Neutrophil (primary cell): ENCODE results near the gene ARFIP1.

Experiments
- H3K27ac ChIP-seq: fragments of 200-600 bp; sonication (generic); 2 replicates; pipeline ENCODE4 v1.5.1; 2016; ENCODE audit warnings: mild to moderate bottlenecking, moderate library complexity
- H3K27me3 ChIP-seq: fragments of 200-600 bp; sonication (generic); 2 replicates; pipeline ENCODE4 v1.6.0; 2016; ENCODE audit warnings: mild to moderate bottlenecking
- H3K36me3 ChIP-seq: fragments of 200-600 bp; sonication (generic); 2 replicates; pipeline ENCODE4 v1.5.1; 2017
- H3K4me1 ChIP-seq, 2 experiments: fragments of 200-600 bp in 1 of 2; sonication (generic) in 1 of 2; 1 replicate in 1 of 2; 2 replicates in 1 of 2; pipeline versions ENCODE4 v1.5.1 to v1.6.1; 2013 to 2016; ENCODE audit warnings: low read depth in 1 of 2, low read length in 1 of 2, mild to moderate bottlenecking in 1 of 2, moderate library complexity in 1 of 2; ENCODE audit not compliant: control insufficient read depth in 1 of 2, insufficient read depth in 1 of 2
- H3K4me3 ChIP-seq, 2 experiments: fragments of 200-600 bp in 1 of 2; sonication (generic) in 1 of 2; 1 replicate in 1 of 2; 2 replicates in 1 of 2; pipeline ENCODE4 v1.5.1; 2013 to 2016; ENCODE audit warnings: low read depth in 1 of 2, low read length in 1 of 2, mild to moderate bottlenecking in 1 of 2, moderate library complexity in 1 of 2
- H3K9me3 ChIP-seq: fragments of 200-600 bp; sonication (generic); 2 replicates; pipeline ENCODE4 v1.5.1; 2016
- TF ChIP-seq, protein P1 (sequence below): fragments of 200-600 bp; sonication (generic); IDR thresholded peaks from 2 replicates; pipeline ENCODE4 v1.5.1; 2016; ENCODE audit warnings: antibody characterized with exemption

ARFIP1 gene

DNA sequence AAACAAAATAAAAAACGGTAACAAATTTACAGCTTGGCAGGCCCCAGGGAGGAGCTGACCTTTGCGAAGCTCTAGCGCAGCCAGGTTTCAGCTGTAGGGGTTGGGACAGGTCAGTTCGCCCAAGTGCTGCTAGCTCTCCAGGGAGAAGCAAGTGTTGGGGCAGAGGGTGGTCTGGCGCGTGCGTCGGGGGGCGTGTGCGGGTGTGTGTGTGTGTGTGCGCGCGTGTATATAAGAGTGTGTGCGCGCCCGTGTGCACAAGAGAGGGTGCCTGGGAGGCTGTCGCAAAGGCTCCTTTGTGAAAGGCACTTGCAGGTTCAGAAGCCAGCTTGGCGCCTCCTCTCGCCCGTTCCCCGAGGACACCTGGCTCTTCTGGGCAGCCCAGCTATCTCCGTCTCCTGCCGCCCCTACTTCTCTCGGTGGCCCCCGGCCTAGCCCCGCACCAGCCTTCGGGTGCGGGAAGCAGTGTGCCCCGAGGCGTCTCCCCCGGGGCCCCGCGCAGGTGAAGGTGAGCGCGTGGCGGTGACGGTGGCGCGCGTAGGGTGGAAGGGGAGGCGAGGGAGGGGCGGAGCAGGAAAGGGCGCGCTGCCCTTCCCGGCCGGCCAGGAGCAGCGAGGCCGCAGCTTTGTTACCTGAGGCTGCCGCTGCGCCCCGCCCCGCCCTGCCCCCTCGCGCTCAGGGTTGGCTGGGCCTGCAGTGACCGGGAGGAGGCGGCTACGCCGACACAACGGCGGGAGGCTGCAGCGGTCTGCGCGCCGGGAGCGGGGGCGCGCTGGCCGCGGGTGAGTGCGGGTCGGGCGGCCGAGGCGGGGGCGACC is 156.1 kb downstream of the ARFIP1 start, which contains the start of gene FHDC1:
TSS of gene FHDC1 (plus strand) at position 693 of the 815 bp plus-strand sequence. CDS start 6,735 bp downstream, outside the sequence.
- peaks cover 92% of the 10 kb centered on the region for H3K27me3 ChIP-seq
- peak within 1 kb of the TSS; percentile 52 to 73 for H3K4me3 ChIP-seq
- H3K4me1 ChIP-seq: peaks cover 21 to 30% of the 10 kb centered on the region in 2 experiments
- no peaks in the 10 kb centered on the region for H3K36me3 ChIP-seq
- no peak within 1 kb of the TSS for H3K27ac ChIP-seq
- TF ChIP-seq, protein P1, sequence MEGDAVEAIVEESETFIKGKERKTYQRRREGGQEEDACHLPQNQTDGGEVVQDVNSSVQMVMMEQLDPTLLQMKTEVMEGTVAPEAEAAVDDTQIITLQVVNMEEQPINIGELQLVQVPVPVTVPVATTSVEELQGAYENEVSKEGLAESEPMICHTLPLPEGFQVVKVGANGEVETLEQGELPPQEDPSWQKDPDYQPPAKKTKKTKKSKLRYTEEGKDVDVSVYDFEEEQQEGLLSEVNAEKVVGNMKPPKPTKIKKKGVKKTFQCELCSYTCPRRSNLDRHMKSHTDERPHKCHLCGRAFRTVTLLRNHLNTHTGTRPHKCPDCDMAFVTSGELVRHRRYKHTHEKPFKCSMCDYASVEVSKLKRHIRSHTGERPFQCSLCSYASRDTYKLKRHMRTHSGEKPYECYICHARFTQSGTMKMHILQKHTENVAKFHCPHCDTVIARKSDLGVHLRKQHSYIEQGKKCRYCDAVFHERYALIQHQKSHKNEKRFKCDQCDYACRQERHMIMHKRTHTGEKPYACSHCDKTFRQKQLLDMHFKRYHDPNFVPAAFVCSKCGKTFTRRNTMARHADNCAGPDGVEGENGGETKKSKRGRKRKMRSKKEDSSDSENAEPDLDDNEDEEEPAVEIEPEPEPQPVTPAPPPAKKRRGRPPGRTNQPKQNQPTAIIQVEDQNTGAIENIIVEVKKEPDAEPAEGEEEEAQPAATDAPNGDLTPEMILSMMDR: no peak
- H3K9me3 ChIP-seq: no peaks in the 10 kb centered on the region

DNA sequence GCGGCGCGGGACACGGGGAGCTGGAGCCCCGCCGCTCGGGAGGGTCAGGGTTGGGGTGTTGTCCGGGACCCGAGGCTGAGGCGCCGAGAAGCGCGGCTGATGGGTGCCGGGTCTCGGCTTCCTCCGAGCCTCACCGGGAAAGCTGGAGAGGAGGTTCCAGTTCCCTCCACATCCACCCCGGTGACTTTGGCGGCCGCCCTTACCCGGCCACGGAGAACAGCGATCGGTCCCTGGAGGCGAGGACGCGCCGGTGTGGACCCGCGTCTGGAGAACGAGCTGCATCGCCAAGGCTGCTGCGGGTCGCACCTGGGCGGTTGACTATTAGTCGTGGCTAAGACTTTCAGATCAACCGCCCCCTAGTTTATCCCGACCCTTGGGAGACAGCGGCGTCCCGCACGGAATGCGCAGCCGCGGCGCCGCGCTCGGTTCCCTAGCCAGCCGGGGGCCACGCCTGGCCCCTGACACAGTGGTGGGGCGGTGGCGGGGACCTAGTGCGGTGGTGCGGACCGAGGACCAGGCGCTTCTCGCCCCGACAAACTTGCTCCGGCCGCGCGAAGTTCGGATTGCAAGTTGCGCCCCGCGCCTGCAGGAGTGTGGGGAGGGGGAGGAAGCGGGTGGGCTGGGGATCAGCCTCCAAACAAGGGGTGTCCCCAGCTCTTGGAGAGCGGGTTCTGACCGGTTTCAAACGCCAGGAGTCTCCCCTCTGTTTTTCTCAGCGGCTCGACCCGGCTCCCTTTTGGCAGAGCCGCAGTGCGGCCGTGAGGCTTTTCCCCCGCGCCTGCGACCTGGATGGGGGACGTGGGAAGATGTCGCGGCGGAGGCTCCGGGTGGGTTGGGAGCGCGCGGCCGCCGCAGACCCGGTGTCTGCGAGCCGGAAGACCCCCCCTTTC is 156.9 kb downstream of the ARFIP1 start:
- no peaks in the 10 kb centered on the region for H3K9me3 ChIP-seq
- peak overlapping the region; percentile 52 to 73 for H3K4me3 ChIP-seq
- no peak overlapping the region for H3K27ac ChIP-seq
- peaks cover 96% of the 10 kb centered on the region for H3K27me3 ChIP-seq
- no peaks in the 10 kb centered on the region for H3K36me3 ChIP-seq
- TF ChIP-seq, protein P1: no peak
- H3K4me1 ChIP-seq: peaks cover 21 to 30% of the 10 kb centered on the region in 2 experiments

DNA sequence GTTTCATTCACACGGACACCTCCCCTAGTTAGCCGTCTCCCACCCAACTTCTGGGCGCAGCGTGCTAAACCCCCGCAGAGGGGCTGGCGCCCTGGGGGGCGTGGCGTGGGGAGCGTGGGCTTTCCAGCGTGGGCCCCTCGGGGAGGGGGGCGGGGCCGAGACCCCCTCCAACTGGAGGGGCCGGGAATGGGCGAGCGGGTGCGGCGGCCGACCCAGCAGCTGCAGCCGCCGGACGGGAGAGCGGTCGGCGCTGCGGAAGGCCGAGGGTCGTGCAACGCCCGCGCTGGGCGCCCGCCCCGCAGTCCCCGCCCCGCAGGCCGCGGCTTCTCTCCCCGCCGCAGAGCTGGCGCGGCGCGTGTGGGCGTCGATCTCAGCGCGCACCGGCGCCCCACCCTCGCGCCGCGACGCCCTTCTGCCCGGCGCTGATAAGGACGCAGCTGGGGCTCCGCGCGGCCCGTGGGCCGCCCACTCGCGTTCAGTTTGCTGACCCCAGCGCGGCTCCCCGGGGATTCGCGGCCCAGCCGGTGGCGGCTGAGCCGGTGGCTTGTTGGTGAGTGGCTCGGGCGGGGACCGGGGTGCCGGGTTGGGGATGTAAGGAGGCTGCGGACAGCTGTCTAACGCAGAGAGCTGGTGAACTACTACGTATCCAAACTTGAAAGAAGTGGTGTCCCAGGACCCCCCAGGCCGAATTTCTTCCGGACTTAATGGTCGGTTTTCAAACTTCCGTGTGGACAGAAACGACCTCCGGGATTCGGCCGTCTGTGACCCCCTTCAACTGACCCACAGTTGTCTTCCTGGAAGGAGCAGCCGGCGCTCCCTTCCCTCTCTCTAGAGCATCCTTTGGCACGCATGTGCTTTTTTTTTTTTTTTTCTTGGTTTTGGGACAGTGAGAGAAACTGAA is 157.8 kb downstream of the ARFIP1 start:
- Histone ChIP-seq H3K27me3 (peaks cover 100% of the 10 kb centered on the region), H3K4me1 (peaks cover 21 to 30% of the 10 kb centered on the region in 2 experiments), H3K27ac (no peak overlapping the region)

GRCh38 chr4:152938237-152938947 is 158.6 kb downstream of the ARFIP1 start:
- Histone ChIP-seq H3K27me3 (peaks cover 100% of the 10 kb centered on the region), H3K9me3 (no peaks in the 10 kb centered on the region), H3K36me3 (no peaks in the 10 kb centered on the region), H3K4me3 (peak overlapping the region; percentile 52 to 73), H3K4me1 (peaks cover 21 to 30% of the 10 kb centered on the region in 2 experiments), H3K27ac (no peak overlapping the region)
- TF ChIP-seq, protein P1: no peak

More for the DNA sequence above, 157.8 kb downstream of the ARFIP1 start:
- Histone ChIP-seq H3K9me3 (no peaks in the 10 kb centered on the region), H3K4me3 (peak overlapping the region; percentile 52 to 73), H3K36me3 (no peaks in the 10 kb centered on the region)
- TF ChIP-seq, protein P1: no peak
